GM18951 (cell line): Measurements from ENCODE around the gene CYB5D1.

ENCODE experiments used
- POLR2A ChIP-seq: IDR thresholded peaks from 4 replicates; pipeline ENCODE4 v1.6.1; 2011; ENCODE audit warnings: mild to moderate bottlenecking; ENCODE audit not compliant: insufficient read length, insufficient read depth; ENCODE audit errors: extremely low read depth
- in situ Hi-C: fragments of 300-500 bp; cut with MboI; formaldehyde crosslinking; loops from one replicate; pipeline ENCODE4 v1.12.0; 2022; ENCODE audit warnings: low sequenced_read_pairs, mixed read lengths, inconsistent platforms; ENCODE audit not compliant: unreplicated experiment

Gene CYB5D1

GRCh38 chr17:7903154-7904103, 45.6 kb downstream of the CYB5D1 start:
- in situ Hi-C loops = no loop called here
- TF ChIP-seq POLR2A = no peak

- in situ Hi-C loops = no loop called here
- no peak for TF ChIP-seq POLR2A
Measured at GRCh38 chr17:7909089-7909488, 51.3 kb downstream of the CYB5D1 start.

GRCh38 chr17:7910281-7910680, 52.5 kb downstream of the CYB5D1 start:
- in situ Hi-C loops = loop anchor here (5.0 kb wide), 1 partner anchor 82 kb away; no protein-coding TSS in a partner anchor
- no peak for TF ChIP-seq POLR2A

GRCh38 chr17:7910711-7911110, 52.9 kb downstream of the CYB5D1 start:
- no peak for TF ChIP-seq POLR2A
- in situ Hi-C loops = loop anchor here (5.0 kb wide), 1 partner anchor 82 kb away; no protein-coding TSS in a partner anchor

- no peak for TF ChIP-seq POLR2A
- in situ Hi-C loops = loop anchor here (5.0 kb wide), 1 partner anchor 81 kb away; no protein-coding TSS in a partner anchor
Measured at GRCh38 chr17:7911116-7911515, 53.3 kb downstream of the CYB5D1 start.
